Measurements from ENCODE around the gene PRKCA. TPM values are rescaled to one million over a fixed set of nuclear protein-coding genes. Genes with fewer than 3 reads are reported as not detected.

Gene PRKCA
- total and polyA plus RNA-seq, 10 of the 15 experiments (the other 5 are each of a cell fraction or from before 2014, with no cell fraction given): 0.11 to 14.6 (median 0.72) TPM

GRCh38 chr17:66290101-66290722 is 12.2 kb upstream of the PRKCA start:
- ATAC-seq: peak; percentile 60
- H3K4me3 ChIP-seq: no peak overlapping the region
- no peak overlapping the region for H2AFZ ChIP-seq (ENCODE audit: control insufficient read depth, low read depth, low read length)
- TF ChIP-seq IRF5 (IDR thresholded peaks at IDR 0.05; ENCODE audit: borderline replicate concordance) (no peak), CTCF (IDR thresholded peaks at IDR 0.05 in 2 of 3, conservative IDR thresholded peaks at IDR 0.05 in 1 of 3; ENCODE audit: control insufficient read depth in 2 of 3, extremely low read depth in 1 of 3, insufficient read depth in 1 of 3, low read depth in 3 of 3, low read length in 3 of 3) (peak in 2 of 3 experiments; percentile 2 to 37; a peak in 2 of 6 replicates), RAD21 (IDR thresholded peaks at IDR 0.05; ENCODE audit: insufficient read depth, low read depth, low read length) (peak; percentile 45)
- DNase-seq (ENCODE audit: low read depth, low spot score): no peak
- SMC1A ChIA-PET (ENCODE audit: uncharacterized antibody, unreplicated experiment): interaction anchor here (1.0 to 1.7 kb wide), 3 partner anchors 11 to 415 kb away, joined by 4 to 5 read pairs (median 4); no protein-coding TSS in a partner anchor
- intact Hi-C loops (cut with micrococcal nuclease; ENCODE audit: unreplicated experiment): no loop called here
- in situ Hi-C loops (cut with MboI): no loop called here
- no TSS peak for BruUV-seq (replicated peaks)
- H3K9ac ChIP-seq (ENCODE audit: control insufficient read depth, insufficient read depth, low read length): no peak overlapping the region
- 20% methylated on average over 4 of the region's 4 CpGs for WGBS (ENCODE audit: insufficient coverage, insufficient replicate concordance, low lambda C conversion rate, missing lambda C conversion rate)
- H3K27me3 ChIP-seq (replicated peaks in 1 of 2; ENCODE audit: control insufficient read depth in 2 of 2, insufficient read depth in 2 of 2, low read length in 1 of 2): peaks cover 0 to 2% of the 10 kb centered on the region in 2 experiments; a peak in 1 of 4 replicates
- RAD21 ChIA-PET (ENCODE audit: unreplicated experiment): interaction anchor here (0.6 to 1.4 kb wide), 4 partner anchors 44 to 551 kb away, joined by 3 to 5 read pairs (median 4); no protein-coding TSS in a partner anchor
- H3K4me2 ChIP-seq (ENCODE audit: control insufficient read depth, insufficient read depth): no peak overlapping the region
- no peaks in the 10 kb centered on the region for H3K36me3 ChIP-seq (ENCODE audit: control insufficient read depth in 2 of 2, insufficient read depth in 2 of 2, low read length in 1 of 2)
- H3K27ac ChIP-seq (ENCODE audit: control insufficient read depth, insufficient read depth): no peak overlapping the region
- CTCF ChIA-PET: interaction anchor here (0.7 to 1.1 kb wide), 2 partner anchors 425 to 548 kb away, joined by 5 to 7 read pairs; no protein-coding TSS in a partner anchor
- no peaks in the 10 kb centered on the region for H3K79me2 ChIP-seq (ENCODE audit: control insufficient read depth, insufficient read depth, low read length)
- POLR2A ChIA-PET: interaction anchor here (0.6 kb wide), 1 partner anchor 1134 kb away, joined by 4 read pairs; no protein-coding TSS in a partner anchor
- no peaks in the 10 kb centered on the region for H3K4me1 ChIP-seq (ENCODE audit: control insufficient read depth, insufficient read depth, low read length)
- no peaks in the 10 kb centered on the region for H3K9me3 ChIP-seq (replicated peaks; ENCODE audit: control insufficient read depth, insufficient read depth, low read length)
- H4K20me1 ChIP-seq (ENCODE audit: control insufficient read depth, insufficient read depth): no peaks in the 10 kb centered on the region
- no peak for FAIRE-seq

Data from GM12878 (cell line).